H54 (cell line): ENCODE data around the gene AFF4.

Experiments used
- DNase-seq: peaks from one replicate; pipeline ENCODE4 v3.0.0; 2011; ENCODE audit warnings: low spot score, mixed read lengths; ENCODE audit not compliant: insufficient read length
- FAIRE-seq: peaks from 3 replicates; lab custom pipeline; 2011; peaks lifted over from hg19 to GRCh38; lab: Jason Lieb, UNC
- POLR2A ChIP-seq: IDR thresholded peaks from 2 replicates; pipeline ENCODE4 v1.6.1; 2011; ENCODE audit warnings: low read depth, mild to moderate bottlenecking, low read length

AFF4 gene

DNA sequence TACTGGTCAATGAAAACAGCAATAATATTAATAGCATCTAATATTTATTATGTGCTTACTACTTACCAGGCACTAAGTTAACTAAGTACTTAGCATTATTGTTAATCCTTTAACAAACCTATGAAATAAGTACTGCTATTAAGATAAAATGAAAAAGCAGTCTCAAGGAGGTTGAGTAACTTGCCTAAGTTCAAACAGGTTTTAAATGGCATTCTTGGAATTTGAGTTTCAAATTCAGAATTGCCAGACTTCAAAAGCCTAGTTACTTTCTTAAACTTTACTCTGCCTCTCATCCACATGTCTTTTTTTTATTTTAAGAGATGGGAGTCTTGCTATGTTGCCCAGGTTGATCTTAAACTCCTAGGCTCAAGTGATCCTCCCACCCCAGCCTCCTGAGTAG is 73.9 kb downstream of the AFF4 start:
- FAIRE-seq (peak; percentile 33), DNase-seq (no peak)
- no peak for TF ChIP-seq POLR2A

- peak; percentile 75 for FAIRE-seq
- TF ChIP-seq POLR2A: no peak
- DNase-seq: no peak
These were observed 76.2 kb downstream of the AFF4 start for GRCh38 chr5:132887283-132887682.

GRCh38 chr5:132886064-132886823 is 77.2 kb downstream of the AFF4 start:
- no peak for DNase-seq
- FAIRE-seq: no peak
- no peak for TF ChIP-seq POLR2A

- FAIRE-seq (no peak), DNase-seq (no peak)
- no peak for TF ChIP-seq POLR2A
These were observed 78.9 kb downstream of the AFF4 start for GRCh38 chr5:132884548-132884947.

DNA sequence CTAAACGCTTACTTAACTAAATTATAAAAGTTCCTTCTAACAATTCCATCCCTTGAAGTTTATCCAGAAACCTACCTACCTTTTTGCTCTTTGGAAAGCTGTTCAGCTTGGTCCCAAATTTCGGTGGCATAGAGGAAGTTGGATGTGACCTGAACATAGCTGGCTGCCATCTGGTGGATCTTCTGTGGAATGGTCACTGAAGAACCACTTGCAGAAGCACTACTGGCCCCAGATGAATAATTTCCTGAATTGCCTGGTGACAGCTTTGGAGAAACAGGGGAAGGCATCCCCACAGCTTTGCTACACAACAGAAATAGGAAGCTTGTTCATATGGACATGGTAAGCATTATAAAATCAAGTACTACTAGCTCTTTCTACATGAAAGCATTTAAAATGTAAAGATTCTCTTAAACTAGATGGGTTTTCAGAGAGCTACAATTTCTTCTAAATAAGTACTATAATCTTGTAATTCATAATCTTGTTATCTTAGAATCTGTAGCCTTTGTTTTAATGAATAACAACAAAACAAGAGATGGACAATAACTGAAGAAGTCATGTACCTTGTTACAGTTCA is 80.1 kb downstream of the AFF4 start:
- peak; percentile 16 for DNase-seq
- FAIRE-seq: peak; percentile 93
- TF ChIP-seq POLR2A: no peak

GRCh38 chr5:132877938-132878337 is 85.5 kb downstream of the AFF4 start:
- FAIRE-seq (no peak), DNase-seq (no peak)

DNA sequence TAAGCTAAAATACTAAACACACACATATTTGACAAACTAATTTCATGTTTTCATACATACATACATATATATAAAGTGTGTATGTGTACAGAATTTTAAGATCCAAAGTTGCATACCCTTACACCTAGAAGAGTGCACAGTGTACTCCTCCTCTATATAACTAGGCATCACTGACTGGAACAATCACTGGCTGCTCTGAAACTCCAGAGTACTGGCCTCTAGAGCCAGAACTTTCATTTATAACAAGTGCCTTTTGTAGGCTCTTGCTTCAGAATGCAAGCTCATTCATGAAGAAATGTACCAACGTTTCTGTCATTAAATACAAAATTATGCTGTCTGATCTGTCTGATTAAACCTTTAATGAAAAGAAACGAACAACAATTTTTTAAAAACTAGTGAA is 86.0 kb downstream of the AFF4 start:
- DNase-seq (no peak), FAIRE-seq (no peak)
- TF ChIP-seq POLR2A: no peak

More at GRCh38 chr5:132877938-132878337, 85.5 kb downstream of the AFF4 start:
- TF ChIP-seq POLR2A: no peak

DNA sequence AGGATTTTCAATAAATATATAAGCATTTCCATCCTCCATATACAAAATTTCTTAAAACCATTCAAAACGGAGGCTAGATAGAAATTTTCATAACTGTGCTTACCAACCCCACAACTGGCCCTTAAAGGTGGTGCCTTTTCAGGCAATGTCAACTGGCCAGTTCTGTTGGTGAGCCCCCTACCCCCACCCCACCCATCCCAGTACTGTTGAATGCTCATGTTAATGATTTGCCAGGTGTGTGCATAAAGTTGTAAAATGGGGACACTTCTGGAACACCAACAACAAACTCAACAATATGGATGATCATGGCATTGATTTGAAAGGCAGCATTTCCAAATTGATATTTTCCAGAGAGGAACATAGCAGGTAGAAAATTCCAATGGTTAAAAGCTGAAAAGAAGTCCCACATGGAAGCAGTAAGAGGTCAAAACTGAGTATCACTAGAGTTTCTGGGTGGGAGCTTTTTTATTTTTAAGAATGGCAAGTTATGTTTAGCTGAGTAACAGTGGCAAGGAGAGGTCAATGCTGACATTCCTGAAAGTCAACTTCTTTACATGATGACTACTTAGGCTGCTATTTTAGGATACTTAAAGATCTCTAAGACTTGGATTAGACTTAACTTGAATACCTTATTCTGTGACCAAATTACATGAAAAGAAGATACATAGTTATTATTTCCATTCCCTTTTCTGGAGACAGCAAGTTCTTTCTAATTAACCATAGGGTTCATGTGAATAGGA is 87.2 kb downstream of the AFF4 start:
- DNase-seq: no peak
- no peak for TF ChIP-seq POLR2A
- no peak for FAIRE-seq

DNA sequence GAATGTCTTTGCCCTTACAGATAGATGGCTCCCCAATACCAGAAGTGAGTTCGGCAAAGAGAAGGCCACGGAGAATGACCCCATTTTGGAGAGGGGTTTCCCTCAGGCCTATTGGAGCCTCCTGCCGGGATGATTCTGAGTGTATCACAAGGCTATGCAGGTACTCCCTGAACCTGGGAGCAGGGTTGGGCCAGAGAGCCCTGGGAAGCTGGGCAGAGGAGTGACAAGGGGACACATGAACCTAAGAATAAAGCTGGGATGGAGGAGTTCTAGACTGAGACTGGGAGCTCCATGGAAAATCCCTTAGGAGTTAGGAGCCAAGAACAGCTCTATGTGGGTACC is 89.5 kb downstream of the AFF4 start:
- no peak for TF ChIP-seq POLR2A
- no peak for DNase-seq
- no peak for FAIRE-seq

- TF ChIP-seq POLR2A: no peak
- DNase-seq: no peak
- FAIRE-seq: no peak
These were observed 90.1 kb downstream of the AFF4 start, which contains the start of gene LEAP2 for GRCh38 chr5:132873119-132873929. LEAP2 (plus strand) TSS chr5:132873668; CDS start chr5:132873695, 27 bp downstream.

DNA sequence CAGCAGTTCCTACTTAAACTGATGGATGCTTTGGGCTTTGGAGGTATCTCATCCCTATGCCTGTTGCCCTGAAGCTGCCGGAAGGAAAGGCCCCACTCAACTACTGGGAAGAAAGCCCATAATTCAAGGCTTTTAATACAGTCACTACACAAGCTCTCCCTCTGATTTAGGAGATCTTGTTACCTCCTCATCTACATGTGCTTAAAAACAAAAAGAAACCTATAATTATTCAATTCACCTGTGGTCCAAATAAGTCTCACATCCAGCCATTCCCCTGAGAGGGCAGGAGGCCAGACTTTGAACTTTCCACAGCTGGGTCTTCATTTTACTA is 90.7 kb downstream of the AFF4 start:
- TF ChIP-seq POLR2A: no peak
- DNase-seq (no peak), FAIRE-seq (no peak)

GRCh38 chr5:132871459-132872284 is 91.8 kb downstream of the AFF4 start:
- DNase-seq: no peak
- no peak for FAIRE-seq
- TF ChIP-seq POLR2A: no peak

GRCh38 chr5:132870801-132871200 is 92.6 kb downstream of the AFF4 start:
- no peak for DNase-seq
- FAIRE-seq: no peak
- TF ChIP-seq POLR2A: no peak

- FAIRE-seq (no peak), DNase-seq (no peak)
- no peak for TF ChIP-seq POLR2A
These were observed 94.7 kb downstream of the AFF4 start for GRCh38 chr5:132868754-132869153.
